Right lobe of liver (tissue), 6 donors: ENCODE measurements around the gene COL18A1. TPM values are rescaled to one million over a fixed set of nuclear protein-coding genes. Genes with fewer than 3 reads are reported as not detected.
A peak's percentile ranks its signal among the peaks of the same experiment; 100 is the strongest.

Source experiments
- ATAC-seq, 4 donors: fragments of 200-7000 bp; cut with Tn5 transposase; one replicate each; pipeline ENCODE4 v1.9.1; 2020; ENCODE audit warnings: mild to moderate bottlenecking in 4 of 4, moderate library complexity in 4 of 4
- DNase-seq, 3 donors: peaks; one replicate each; pipeline ENCODE4 v3.0.0-alpha.2; 2020
- H3K27ac ChIP-seq, 3 donors: fragments of 200-600 bp; one replicate each; pipeline ENCODE4 v1.8.0; 2022
- H3K27me3 ChIP-seq, 2 donors: fragments of 200-600 bp; one replicate each; pipeline ENCODE4 v1.8.0; 2022
- H3K36me3 ChIP-seq, 4 donors: fragments of 200-600 bp; sonication (generic) in 1 of 4; one replicate each; pipeline versions ENCODE4 v1.5.1 to v1.8.0; 2017 to 2022; ENCODE audit warnings: control low read depth in 1 of 4
- H3K4me1 ChIP-seq, 4 donors: fragments of 200-600 bp; sonication (generic) in 1 of 4; one replicate each; pipeline versions ENCODE4 v1.5.1 to v1.8.0; 2017 to 2022; ENCODE audit warnings: control low read depth in 1 of 4
- H3K4me3 ChIP-seq, 3 donors: fragments of 200-600 bp; one replicate each; pipeline ENCODE4 v1.8.0; 2022
- H3K9me3 ChIP-seq, 4 donors: fragments of 200-600 bp; sonication (generic) in 1 of 4; one replicate each; pipeline versions ENCODE4 v1.5.1 to v1.8.0; 2017 to 2022; ENCODE audit warnings: control low read depth in 1 of 4
- CTCF ChIP-seq, 4 donors: fragments of 200-600 bp in 3 of 4; fragments of 450-650 bp in 1 of 4; IDR thresholded peaks; one replicate each; pipeline versions ENCODE4 v1.5.1 to v1.8.0; 2016 to 2022; ENCODE audit warnings: antibody characterized with exemption in 4 of 4, mild to moderate bottlenecking in 2 of 4
- POLR2A ChIP-seq: fragments of 450-650 bp; IDR thresholded peaks from one replicate; pipeline ENCODE4 v1.6.1; 2017; ENCODE audit warnings: antibody characterized with exemption, mild to moderate bottlenecking
- WGBS: methylation state at CpG from one replicate; pipeline ENCODE4 v1.1.6; 2018; ENCODE audit warnings: low coverage, low lambda C conversion rate; ENCODE audit not compliant: insufficient coverage; ENCODE audit errors: missing lambda C conversion rate; 5-methylcytosine and 5-hydroxymethylcytosine counted together
- intact Hi-C, 2 donors: fragments of 100-400 bp; cut with DNase I; formaldehyde crosslinking; loops; one replicate each; pipeline versions ENCODE4 v1.11.2 to v1.14.1; 2022
- total RNA-seq, 6 experiments: library from RNA; depleted of rRNA in 2 of 6; stranded (reverse); fragments of >200 nt in 2 of 6; fragmentation: NEBNext Ultra II Directional in 3 of 6; extraction: Animal tissue kit (Norgen Biotek cat#: 25700) in 3 of 6; gene quantifications; one replicate each; pipeline versions ENCODE4 v1.1.0 to v1.2.4, GENCODE V29; 2016 to 2023
- donor health status: DM: no; HTN: yes; CAD: no.
- donor health status: DM: no; HTN: no; CAD: no.
- donor health status: DM: no; HTN: no; CAD: no.
- donor health status: DM: no; HTN: yes; CAD: no.
- donor health status: DM: no; HTN: yes; CAD: no.

COL18A1 gene
- total RNA-seq, 6 experiments from 2014 or later = 261 to 487 (median 297) TPM

- TF ChIP-seq POLR2A (no peak), CTCF (IDR thresholded peaks at IDR 0.05) (no peak)
- no peak overlapping the region for H3K4me3 ChIP-seq
- ATAC-seq = peak in 1 of 4 donors; percentile 1
- H3K36me3 ChIP-seq = peaks cover 0 to 23% (median 4%) of the 10 kb centered on the region in 4 donors
- DNase-seq = peak in 2 of 3 donors; percentile 42 to 61
- H3K9me3 ChIP-seq = no peaks in the 10 kb centered on the region
- peaks cover 0 to 85% (median 45%) of the 10 kb centered on the region in 4 donors for H3K4me1 ChIP-seq
- H3K27me3 ChIP-seq = no peaks in the 10 kb centered on the region
- H3K27ac ChIP-seq = peak overlapping the region in 1 of 3 donors; percentile 29
- intact Hi-C loops = no loop called here
- 21% methylated on average over 16 of the region's 16 CpGs for WGBS
These were observed 60.1 kb downstream of the COL18A1 start for GRCh38 chr21:45465105-45465504.

GRCh38 chr21:45465611-45466329 lies 60.8 kb downstream of the COL18A1 start:
- TF ChIP-seq CTCF (IDR thresholded peaks at IDR 0.05) = no peak
- no peak for TF ChIP-seq POLR2A
- Histone ChIP-seq H3K36me3 (peaks cover 0 to 23% (median 4%) of the 10 kb centered on the region in 4 donors), H3K4me3 (no peak overlapping the region), H3K27me3 (no peaks in the 10 kb centered on the region), H3K4me1 (peaks cover 0 to 85% (median 45%) of the 10 kb centered on the region in 4 donors), H3K9me3 (no peaks in the 10 kb centered on the region), H3K27ac (peak overlapping the region in 1 of 3 donors; percentile 29)
- intact Hi-C loops = no loop called here
- DNase-seq (peak in 2 of 3 donors; percentile 23 to 51), ATAC-seq (no peak)
- WGBS = 62% methylated on average over 5 of the region's 27 CpGs

GRCh38 chr21:45466330-45467220 lies 61.6 kb downstream of the COL18A1 start:
- H3K9me3 ChIP-seq = no peaks in the 10 kb centered on the region
- no peak for TF ChIP-seq POLR2A
- TF ChIP-seq CTCF (IDR thresholded peaks at IDR 0.05) = no peak
- intact Hi-C loops = no loop called here
- 79% methylated on average over 8 of the region's 30 CpGs for WGBS
- no peaks in the 10 kb centered on the region for H3K27me3 ChIP-seq
- H3K4me3 ChIP-seq = no peak overlapping the region
- H3K36me3 ChIP-seq = peaks cover 0 to 16% (median 4%) of the 10 kb centered on the region in 4 donors
- DNase-seq = peak in 2 of 3 donors; percentile 9 to 30
- H3K27ac ChIP-seq = peak overlapping the region in 1 of 3 donors; percentile 33
- H3K4me1 ChIP-seq = peaks cover 0 to 85% (median 45%) of the 10 kb centered on the region in 4 donors
- ATAC-seq = no peak

- Histone ChIP-seq H3K9me3 (no peaks in the 10 kb centered on the region), H3K27ac (peak overlapping the region in 1 of 3 donors; percentile 33), H3K36me3 (peaks cover 0 to 12% (median 4%) of the 10 kb centered on the region in 4 donors), H3K4me1 (peaks cover 0 to 85% (median 46%) of the 10 kb centered on the region in 4 donors), H3K4me3 (no peak overlapping the region), H3K27me3 (no peaks in the 10 kb centered on the region)
- ATAC-seq (peak in 1 of 4 donors; percentile 12), DNase-seq (peak in 2 of 3 donors; percentile 51 to 59)
- no peak for TF ChIP-seq POLR2A
- no peak for TF ChIP-seq CTCF (IDR thresholded peaks at IDR 0.05)
- WGBS = 32% methylated on average over 15 of the region's 25 CpGs
- intact Hi-C loops = no loop called here
These were observed 62.3 kb downstream of the COL18A1 start for GRCh38 chr21:45467221-45467779.
